Activated CD8-positive, alpha-beta memory T cell treated with anti-CD3 and anti-CD28 coated beads for 48 hours (primary cell): ENCODE measurements around the gene TPST1.
"Not testable (repeated sequence)": the region's sequence is repeated elsewhere in the genome, so short reads cannot be mapped to it uniquely, and the experiment has no call there.

Experiments
- DNase-seq, 3 experiments: peaks; one replicate each; pipeline ENCODE4 v3.0.0-alpha.2; 2020; ENCODE audit warnings: low read depth in 2 of 3, low spot score in 2 of 3

Gene TPST1

GRCh38 chr7:66376264-66376945 is 171.3 kb downstream of the TPST1 start:
- no peak for DNase-seq

GRCh38 chr7:66377045-66377444 is 171.9 kb downstream of the TPST1 start:
- no peak for DNase-seq

- DNase-seq: no peak
Measured at GRCh38 chr7:66377714-66378113, 172.6 kb downstream of the TPST1 start.

GRCh38 chr7:66379542-66380160 is 174.5 kb downstream of the TPST1 start:
- no peak for DNase-seq

- DNase-seq: no peak
Measured at GRCh38 chr7:66380272-66380888, 175.2 kb downstream of the TPST1 start.

GRCh38 chr7:66382182-66382923 is 177.2 kb downstream of the TPST1 start:
- DNase-seq: not testable (repeated sequence)

GRCh38 chr7:66385191-66385905 is 180.2 kb downstream of the TPST1 start:
- not testable (repeated sequence) for DNase-seq

- DNase-seq: not testable (repeated sequence)
Measured at GRCh38 chr7:66395128-66395571, 190.0 kb downstream of the TPST1 start.

- DNase-seq: not testable (repeated sequence)
Measured at GRCh38 chr7:66396052-66396451, 190.9 kb downstream of the TPST1 start.

GRCh38 chr7:66398841-66399240 is 193.7 kb downstream of the TPST1 start:
- not testable (repeated sequence) for DNase-seq

- no peak for DNase-seq
Measured at GRCh38 chr7:66399566-66399965, 194.4 kb downstream of the TPST1 start.

GRCh38 chr7:66400400-66400799 is 195.3 kb downstream of the TPST1 start:
- DNase-seq: no peak

- DNase-seq: not testable (repeated sequence)
Measured at GRCh38 chr7:66401126-66401525, 196.0 kb downstream of the TPST1 start.

- DNase-seq: not testable (repeated sequence)
Measured at GRCh38 chr7:66401932-66402331, 196.8 kb downstream of the TPST1 start.

GRCh38 chr7:66403564-66403963 is 198.4 kb downstream of the TPST1 start:
- no peak for DNase-seq

GRCh38 chr7:66409493-66409892 is 204.4 kb downstream of the TPST1 start:
- DNase-seq: no peak
